ENCODE data around the gene LRRC7. TPM values are rescaled to one million over a fixed set of nuclear protein-coding genes. Genes with fewer than 3 reads are reported as not detected.

The LRRC7 gene
- total and polyA plus RNA-seq, 2 experiments from 2014 or later = 1.2 TPM; not detected in 1

DNA sequence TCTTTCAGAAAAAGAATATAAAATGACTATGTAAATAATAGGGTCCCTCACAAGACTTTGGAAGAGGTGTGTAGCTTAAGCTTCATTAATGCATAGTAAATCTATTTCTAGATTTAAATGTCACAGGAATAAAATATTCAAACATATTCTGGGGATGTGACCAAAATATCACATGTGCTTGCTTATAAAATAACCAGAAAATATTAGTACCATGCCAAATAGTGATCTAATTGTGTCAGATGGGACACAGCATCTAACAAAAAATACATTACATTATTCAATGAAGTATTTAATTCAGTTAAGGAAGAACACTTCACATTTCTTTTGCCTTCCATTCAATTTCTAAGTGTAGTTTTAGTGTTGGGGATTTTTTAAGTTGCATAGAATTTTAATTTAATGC, 458.1 kb downstream of the LRRC7 start:
- no peaks in the 10 kb centered on the region for H3K36me3 Mint-ChIP-seq (ENCODE audit: low read depth)
- no peaks in the 10 kb centered on the region for H4K20me1 ChIP-seq (replicated peaks; ENCODE audit: insufficient read depth)
- H2AFZ ChIP-seq = no peak overlapping the region
- no peaks in the 10 kb centered on the region for H3F3A ChIP-seq (replicated peaks; ENCODE audit: low read depth)
- no peaks in the 10 kb centered on the region for H3K9me2 ChIP-seq (ENCODE audit: insufficient read depth)
- peaks cover 9% of the 10 kb centered on the region; the same call in 2 of the 3 replicates for H3K4me1 Mint-ChIP-seq
- no peaks in the 10 kb centered on the region for H3K27me3 ChIP-seq (ENCODE audit: insufficient read depth)
- no peak overlapping the region for H3K27ac Mint-ChIP-seq
- no peaks in the 10 kb centered on the region for H3K9me3 Mint-ChIP-seq
- TF ChIP-seq EZH2 (IDR thresholded peaks at IDR 0.05; ENCODE audit: low read depth, unreplicated experiment) (no peak), ZNF114 (CRISPR knock-in tag; IDR thresholded peaks at IDR 0.05) (no peak), STAT1 (IDR thresholded peaks at IDR 0.05; ENCODE audit: unreplicated experiment) (no peak), ZNF331 (CRISPR knock-in tag; IDR thresholded peaks at IDR 0.05; ENCODE audit: low read depth) (no peak), CREB1 (CRISPR knock-in tag; IDR thresholded peaks at IDR 0.05; ENCODE audit: low read depth) (no peak), POLR2AphosphoS5 (IDR thresholded peaks at IDR 0.05; ENCODE audit: low read depth) (no peak), JUNB (IDR thresholded peaks at IDR 0.05; ENCODE audit: unreplicated experiment) (no peak), NANOG (IDR thresholded peaks at IDR 0.05; ENCODE audit: borderline replicate concordance) (no peak), EZH2phosphoT487 (IDR thresholded peaks at IDR 0.05; ENCODE audit: unreplicated experiment) (no peak)
- TF ChIP-seq, protein P1, sequence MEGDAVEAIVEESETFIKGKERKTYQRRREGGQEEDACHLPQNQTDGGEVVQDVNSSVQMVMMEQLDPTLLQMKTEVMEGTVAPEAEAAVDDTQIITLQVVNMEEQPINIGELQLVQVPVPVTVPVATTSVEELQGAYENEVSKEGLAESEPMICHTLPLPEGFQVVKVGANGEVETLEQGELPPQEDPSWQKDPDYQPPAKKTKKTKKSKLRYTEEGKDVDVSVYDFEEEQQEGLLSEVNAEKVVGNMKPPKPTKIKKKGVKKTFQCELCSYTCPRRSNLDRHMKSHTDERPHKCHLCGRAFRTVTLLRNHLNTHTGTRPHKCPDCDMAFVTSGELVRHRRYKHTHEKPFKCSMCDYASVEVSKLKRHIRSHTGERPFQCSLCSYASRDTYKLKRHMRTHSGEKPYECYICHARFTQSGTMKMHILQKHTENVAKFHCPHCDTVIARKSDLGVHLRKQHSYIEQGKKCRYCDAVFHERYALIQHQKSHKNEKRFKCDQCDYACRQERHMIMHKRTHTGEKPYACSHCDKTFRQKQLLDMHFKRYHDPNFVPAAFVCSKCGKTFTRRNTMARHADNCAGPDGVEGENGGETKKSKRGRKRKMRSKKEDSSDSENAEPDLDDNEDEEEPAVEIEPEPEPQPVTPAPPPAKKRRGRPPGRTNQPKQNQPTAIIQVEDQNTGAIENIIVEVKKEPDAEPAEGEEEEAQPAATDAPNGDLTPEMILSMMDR (conservative IDR thresholded peaks at IDR 0.05; ENCODE audit: low read depth in 2 of 2) = no peak
- TF ChIP-seq, protein P2, sequence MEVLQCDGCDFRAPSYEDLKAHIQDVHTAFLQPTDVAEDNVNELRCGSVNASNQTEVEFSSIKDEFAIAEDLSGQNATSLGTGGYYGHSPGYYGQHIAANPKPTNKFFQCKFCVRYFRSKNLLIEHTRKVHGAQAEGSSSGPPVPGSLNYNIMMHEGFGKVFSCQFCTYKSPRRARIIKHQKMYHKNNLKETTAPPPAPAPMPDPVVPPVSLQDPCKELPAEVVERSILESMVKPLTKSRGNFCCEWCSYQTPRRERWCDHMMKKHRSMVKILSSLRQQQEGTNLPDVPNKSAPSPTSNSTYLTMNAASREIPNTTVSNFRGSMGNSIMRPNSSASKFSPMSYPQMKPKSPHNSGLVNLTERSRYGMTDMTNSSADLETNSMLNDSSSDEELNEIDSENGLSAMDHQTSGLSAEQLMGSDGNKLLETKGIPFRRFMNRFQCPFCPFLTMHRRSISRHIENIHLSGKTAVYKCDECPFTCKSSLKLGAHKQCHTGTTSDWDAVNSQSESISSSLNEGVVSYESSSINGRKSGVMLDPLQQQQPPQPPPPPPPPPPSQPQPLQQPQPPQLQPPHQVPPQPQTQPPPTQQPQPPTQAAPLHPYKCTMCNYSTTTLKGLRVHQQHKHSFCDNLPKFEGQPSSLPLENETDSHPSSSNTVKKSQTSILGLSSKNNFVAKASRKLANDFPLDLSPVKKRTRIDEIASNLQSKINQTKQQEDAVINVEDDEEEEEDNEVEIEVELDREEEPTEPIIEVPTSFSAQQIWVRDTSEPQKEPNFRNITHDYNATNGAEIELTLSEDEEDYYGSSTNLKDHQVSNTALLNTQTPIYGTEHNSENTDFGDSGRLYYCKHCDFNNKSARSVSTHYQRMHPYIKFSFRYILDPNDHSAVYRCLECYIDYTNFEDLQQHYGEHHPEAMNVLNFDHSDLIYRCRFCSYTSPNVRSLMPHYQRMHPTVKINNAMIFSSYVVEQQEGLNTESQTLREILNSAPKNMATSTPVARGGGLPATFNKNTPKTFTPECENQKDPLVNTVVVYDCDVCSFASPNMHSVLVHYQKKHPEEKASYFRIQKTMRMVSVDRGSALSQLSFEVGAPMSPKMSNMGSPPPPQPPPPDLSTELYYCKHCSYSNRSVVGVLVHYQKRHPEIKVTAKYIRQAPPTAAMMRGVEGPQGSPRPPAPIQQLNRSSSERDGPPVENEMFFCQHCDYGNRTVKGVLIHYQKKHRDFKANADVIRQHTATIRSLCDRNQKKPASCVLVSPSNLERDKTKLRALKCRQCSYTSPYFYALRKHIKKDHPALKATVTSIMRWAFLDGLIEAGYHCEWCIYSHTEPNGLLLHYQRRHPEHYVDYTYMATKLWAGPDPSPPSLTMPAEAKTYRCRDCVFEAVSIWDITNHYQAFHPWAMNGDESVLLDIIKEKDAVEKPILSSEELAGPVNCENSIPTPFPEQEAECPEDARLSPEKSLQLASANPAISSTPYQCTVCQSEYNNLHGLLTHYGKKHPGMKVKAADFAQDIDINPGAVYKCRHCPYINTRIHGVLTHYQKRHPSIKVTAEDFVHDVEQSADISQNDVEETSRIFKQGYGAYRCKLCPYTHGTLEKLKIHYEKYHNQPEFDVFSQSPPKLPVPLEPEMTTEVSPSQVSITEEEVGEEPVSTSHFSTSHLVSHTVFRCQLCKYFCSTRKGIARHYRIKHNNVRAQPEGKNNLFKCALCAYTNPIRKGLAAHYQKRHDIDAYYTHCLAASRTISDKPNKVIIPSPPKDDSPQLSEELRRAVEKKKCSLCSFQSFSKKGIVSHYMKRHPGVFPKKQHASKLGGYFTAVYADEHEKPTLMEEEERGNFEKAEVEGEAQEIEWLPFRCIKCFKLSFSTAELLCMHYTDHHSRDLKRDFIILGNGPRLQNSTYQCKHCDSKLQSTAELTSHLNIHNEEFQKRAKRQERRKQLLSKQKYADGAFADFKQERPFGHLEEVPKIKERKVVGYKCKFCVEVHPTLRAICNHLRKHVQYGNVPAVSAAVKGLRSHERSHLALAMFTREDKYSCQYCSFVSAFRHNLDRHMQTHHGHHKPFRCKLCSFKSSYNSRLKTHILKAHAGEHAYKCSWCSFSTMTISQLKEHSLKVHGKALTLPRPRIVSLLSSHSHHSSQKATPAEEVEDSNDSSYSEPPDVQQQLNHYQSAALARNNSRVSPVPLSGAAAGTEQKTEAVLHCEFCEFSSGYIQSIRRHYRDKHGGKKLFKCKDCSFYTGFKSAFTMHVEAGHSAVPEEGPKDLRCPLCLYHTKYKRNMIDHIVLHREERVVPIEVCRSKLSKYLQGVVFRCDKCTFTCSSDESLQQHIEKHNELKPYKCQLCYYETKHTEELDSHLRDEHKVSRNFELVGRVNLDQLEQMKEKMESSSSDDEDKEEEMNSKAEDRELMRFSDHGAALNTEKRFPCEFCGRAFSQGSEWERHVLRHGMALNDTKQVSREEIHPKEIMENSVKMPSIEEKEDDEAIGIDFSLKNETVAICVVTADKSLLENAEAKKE (CRISPR knock-in tag; IDR thresholded peaks at IDR 0.05) = no peak
- TF ChIP-seq, protein P3, sequence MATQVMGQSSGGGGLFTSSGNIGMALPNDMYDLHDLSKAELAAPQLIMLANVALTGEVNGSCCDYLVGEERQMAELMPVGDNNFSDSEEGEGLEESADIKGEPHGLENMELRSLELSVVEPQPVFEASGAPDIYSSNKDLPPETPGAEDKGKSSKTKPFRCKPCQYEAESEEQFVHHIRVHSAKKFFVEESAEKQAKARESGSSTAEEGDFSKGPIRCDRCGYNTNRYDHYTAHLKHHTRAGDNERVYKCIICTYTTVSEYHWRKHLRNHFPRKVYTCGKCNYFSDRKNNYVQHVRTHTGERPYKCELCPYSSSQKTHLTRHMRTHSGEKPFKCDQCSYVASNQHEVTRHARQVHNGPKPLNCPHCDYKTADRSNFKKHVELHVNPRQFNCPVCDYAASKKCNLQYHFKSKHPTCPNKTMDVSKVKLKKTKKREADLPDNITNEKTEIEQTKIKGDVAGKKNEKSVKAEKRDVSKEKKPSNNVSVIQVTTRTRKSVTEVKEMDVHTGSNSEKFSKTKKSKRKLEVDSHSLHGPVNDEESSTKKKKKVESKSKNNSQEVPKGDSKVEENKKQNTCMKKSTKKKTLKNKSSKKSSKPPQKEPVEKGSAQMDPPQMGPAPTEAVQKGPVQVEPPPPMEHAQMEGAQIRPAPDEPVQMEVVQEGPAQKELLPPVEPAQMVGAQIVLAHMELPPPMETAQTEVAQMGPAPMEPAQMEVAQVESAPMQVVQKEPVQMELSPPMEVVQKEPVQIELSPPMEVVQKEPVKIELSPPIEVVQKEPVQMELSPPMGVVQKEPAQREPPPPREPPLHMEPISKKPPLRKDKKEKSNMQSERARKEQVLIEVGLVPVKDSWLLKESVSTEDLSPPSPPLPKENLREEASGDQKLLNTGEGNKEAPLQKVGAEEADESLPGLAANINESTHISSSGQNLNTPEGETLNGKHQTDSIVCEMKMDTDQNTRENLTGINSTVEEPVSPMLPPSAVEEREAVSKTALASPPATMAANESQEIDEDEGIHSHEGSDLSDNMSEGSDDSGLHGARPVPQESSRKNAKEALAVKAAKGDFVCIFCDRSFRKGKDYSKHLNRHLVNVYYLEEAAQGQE (IDR thresholded peaks at IDR 0.05; ENCODE audit: unreplicated experiment) = no peak
- TF ChIP-seq, protein P4, sequence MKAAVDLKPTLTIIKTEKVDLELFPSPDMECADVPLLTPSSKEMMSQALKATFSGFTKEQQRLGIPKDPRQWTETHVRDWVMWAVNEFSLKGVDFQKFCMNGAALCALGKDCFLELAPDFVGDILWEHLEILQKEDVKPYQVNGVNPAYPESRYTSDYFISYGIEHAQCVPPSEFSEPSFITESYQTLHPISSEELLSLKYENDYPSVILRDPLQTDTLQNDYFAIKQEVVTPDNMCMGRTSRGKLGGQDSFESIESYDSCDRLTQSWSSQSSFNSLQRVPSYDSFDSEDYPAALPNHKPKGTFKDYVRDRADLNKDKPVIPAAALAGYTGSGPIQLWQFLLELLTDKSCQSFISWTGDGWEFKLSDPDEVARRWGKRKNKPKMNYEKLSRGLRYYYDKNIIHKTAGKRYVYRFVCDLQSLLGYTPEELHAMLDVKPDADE (IDR thresholded peaks at IDR 0.05) = no peak
- no peak overlapping the region for H3K4me3 Mint-ChIP-seq
- H3K4me2 ChIP-seq = no peak overlapping the region
- DNase-seq (ENCODE audit: low spot score) (no peak), ATAC-seq (no peak)
- H3K4me1 ChIP-seq (ENCODE audit: insufficient read depth) = no peaks in the 10 kb centered on the region
- H3K27ac ChIP-seq (ENCODE audit: low read depth) = no peak overlapping the region
- H3K4me3 ChIP-seq = no peak overlapping the region
- H3K27me3 Mint-ChIP-seq (ENCODE audit: insufficient read depth, low read depth, poor library complexity) = no peaks in the 10 kb centered on the region
- no peaks in the 10 kb centered on the region for H3K79me2 ChIP-seq (replicated peaks; ENCODE audit: insufficient read depth)
- H3K36me3 ChIP-seq (ENCODE audit: insufficient read depth) = no peaks in the 10 kb centered on the region
